Measurements from ENCODE around the gene CCDC85B.

Gene CCDC85B

GRCh38 chr11:65917077-65917433 is 26.6 kb downstream of the CCDC85B start:
- no peak for DNase-seq (ENCODE audit: low read depth)
- peak overlapping the region; percentile 95 for H3K4me3 ChIP-seq (replicated peaks; ENCODE audit: low read depth, low read length)
- TF ChIP-seq CTCF (IDR thresholded peaks at IDR 0.05; ENCODE audit: low read length, missing control alignments) = no peak

- no peak for TF ChIP-seq CTCF (IDR thresholded peaks at IDR 0.05; ENCODE audit: low read length, missing control alignments)
- peak overlapping the region; percentile 95 for H3K4me3 ChIP-seq (replicated peaks; ENCODE audit: low read depth, low read length)
- no peak for DNase-seq (ENCODE audit: low read depth)
Measured at GRCh38 chr11:65917434-65918210, 27.1 kb downstream of the CCDC85B start.

GRCh38 chr11:65918211-65919140 is 28.0 kb downstream of the CCDC85B start, which contains the start of gene C11orf68:
Gene C11orf68, minus strand, starts transcription at chr11:65919062. Its CDS starts 31 bp downstream, at chr11:65919031.
- no peak for TF ChIP-seq CTCF (IDR thresholded peaks at IDR 0.05; ENCODE audit: low read length, missing control alignments)
- DNase-seq (ENCODE audit: low read depth) = peak; percentile 36
- peak within 1 kb of the TSS; percentile 95 for H3K4me3 ChIP-seq (replicated peaks; ENCODE audit: low read depth, low read length)

- H3K4me3 ChIP-seq (replicated peaks; ENCODE audit: low read depth, low read length) = peak within 1 kb of the TSS; percentile 95
- peak; percentile 99 for DNase-seq (ENCODE audit: low read depth)
- TF ChIP-seq CTCF (IDR thresholded peaks at IDR 0.05; ENCODE audit: low read length, missing control alignments) = no peak
Measured at GRCh38 chr11:65919141-65919572, 28.7 kb downstream of the CCDC85B start, which contains the start of gene DRAP1. Gene DRAP1, plus strand, starts transcription at chr11:65919426. Its CDS starts 76 bp downstream, at chr11:65919502.

- no peak for DNase-seq (ENCODE audit: low read depth)
- no peak for TF ChIP-seq CTCF (IDR thresholded peaks at IDR 0.05; ENCODE audit: low read length, missing control alignments)
- peak overlapping the region; percentile 78 for H3K4me3 ChIP-seq (replicated peaks; ENCODE audit: low read depth, low read length)
Measured at GRCh38 chr11:65919573-65920371, 29.3 kb downstream of the CCDC85B start.

GRCh38 chr11:65920372-65920802 is 29.9 kb downstream of the CCDC85B start:
- peak overlapping the region; percentile 78 for H3K4me3 ChIP-seq (replicated peaks; ENCODE audit: low read depth, low read length)
- no peak for TF ChIP-seq CTCF (IDR thresholded peaks at IDR 0.05; ENCODE audit: low read length, missing control alignments)
- DNase-seq (ENCODE audit: low read depth) = no peak

Data from fibroblast of pulmonary artery (primary cell).